Esophagus muscularis mucosa (tissue), 4 donors: ENCODE measurements around the gene RRBP1. TPM values are rescaled to one million over a fixed set of nuclear protein-coding genes. Genes with fewer than 3 reads are reported as not detected.

ENCODE experiments used
- DNase-seq: peaks from one replicate; pipeline ENCODE4 v3.0.0-alpha.2; 2017; ENCODE audit errors: extremely low spot score
- H3K27ac ChIP-seq, 4 donors: fragments of 200-600 bp; sonication (generic); replicated peaks in 1 of 4; 1 replicate in 3 of 4; 2 replicates in 1 of 4; pipeline ENCODE4 v1.5.1; 2016 to 2019; ENCODE audit warnings: mild to moderate bottlenecking in 1 of 4
- H3K27me3 ChIP-seq, 4 donors: fragments of 200-600 bp; sonication (generic); one replicate each; pipeline versions ENCODE4 v1.5.1 to v1.6.0; 2016 to 2019
- H3K36me3 ChIP-seq, 4 donors: fragments of 200-600 bp; sonication (generic); one replicate each; pipeline ENCODE4 v1.5.1; 2016 to 2019
- H3K4me1 ChIP-seq, 4 donors: fragments of 200-600 bp; sonication (generic); one replicate each; pipeline ENCODE4 v1.5.1; 2016 to 2019
- H3K4me3 ChIP-seq, 4 donors: fragments of 200-600 bp; sonication (generic); 1 replicate in 2 of 4; 2 replicates in 2 of 4; pipeline ENCODE4 v1.5.1; 2016 to 2019; ENCODE audit warnings: mild to moderate bottlenecking in 4 of 4, moderate library complexity in 1 of 4
- H3K9me3 ChIP-seq, 4 donors: fragments of 200-600 bp; sonication (generic); 1 replicate in 3 of 4; 2 replicates in 1 of 4; pipeline ENCODE4 v1.5.1; 2016 to 2019
- CTCF ChIP-seq, 3 experiments: fragments of 200-600 bp in 2 of 3; fragments of 450-650 bp in 1 of 3; sonication (generic) in 2 of 3; IDR thresholded peaks; one replicate each; pipeline ENCODE4 v1.5.1; 2017 to 2019; ENCODE audit warnings: antibody characterized with exemption in 3 of 3, mild to moderate bottlenecking in 2 of 3, moderate library complexity in 1 of 3
- EP300 ChIP-seq: sonication (generic); formaldehyde crosslinking; IDR thresholded peaks from one replicate; pipeline ENCODE4 v1.6.1; 2017; ENCODE audit warnings: antibody characterized with exemption
- POLR2A ChIP-seq: fragments of 450-650 bp; IDR thresholded peaks from one replicate; pipeline ENCODE4 v1.6.1; 2017; ENCODE audit warnings: antibody characterized with exemption, moderate library complexity, mild to moderate bottlenecking, low read depth
- POLR2AphosphoS5 ChIP-seq, 2 donors: sonication (generic); formaldehyde crosslinking; IDR thresholded peaks; one replicate each; pipeline ENCODE4 v1.6.1; 2017; ENCODE audit warnings: antibody characterized with exemption in 2 of 2
- WGBS: methylation state at CpG from one replicate; pipeline ENCODE4 v1.1.5; 2018; 5-methylcytosine and 5-hydroxymethylcytosine counted together
- intact Hi-C: fragments of 100-400 bp; cut with DNase I; formaldehyde crosslinking; loops from one replicate; pipeline ENCODE4 v1.15.1; 2023
- total RNA-seq, 4 donors: library from RNA; depleted of rRNA; stranded (reverse); fragments of >200 nt; gene quantifications; one replicate each; pipeline versions ENCODE4 v1.1.0 to v1.2.1, GENCODE V29; 2016

The RRBP1 gene
- total RNA-seq, 4 donors from 2014 or later = 61.5 to 86.6 (median 65.4) TPM

DNA sequence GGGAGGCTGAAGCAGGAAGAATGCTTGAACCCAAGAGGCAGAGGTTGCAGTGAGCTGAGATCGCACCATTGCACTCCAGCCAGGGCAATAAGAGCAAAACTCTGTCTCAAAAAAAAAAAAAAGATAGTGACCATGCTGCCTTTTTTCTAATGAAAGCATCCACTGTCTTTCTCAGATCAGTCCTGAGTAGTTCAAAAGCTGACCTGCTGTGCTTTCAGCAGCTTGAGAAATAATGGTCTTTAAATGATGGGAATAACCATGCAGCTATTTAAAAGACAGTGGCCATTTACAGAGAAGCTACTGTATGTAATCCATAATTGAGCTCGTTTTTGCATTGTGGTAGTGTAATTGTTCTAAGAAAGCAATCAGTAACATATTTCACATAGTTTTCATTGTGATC lies 76.0 kb downstream of the RRBP1 start:
- intact Hi-C loops = no loop called here
- H3K27ac ChIP-seq = peak overlapping the region; percentile 24 to 100 (median 48)

DNA sequence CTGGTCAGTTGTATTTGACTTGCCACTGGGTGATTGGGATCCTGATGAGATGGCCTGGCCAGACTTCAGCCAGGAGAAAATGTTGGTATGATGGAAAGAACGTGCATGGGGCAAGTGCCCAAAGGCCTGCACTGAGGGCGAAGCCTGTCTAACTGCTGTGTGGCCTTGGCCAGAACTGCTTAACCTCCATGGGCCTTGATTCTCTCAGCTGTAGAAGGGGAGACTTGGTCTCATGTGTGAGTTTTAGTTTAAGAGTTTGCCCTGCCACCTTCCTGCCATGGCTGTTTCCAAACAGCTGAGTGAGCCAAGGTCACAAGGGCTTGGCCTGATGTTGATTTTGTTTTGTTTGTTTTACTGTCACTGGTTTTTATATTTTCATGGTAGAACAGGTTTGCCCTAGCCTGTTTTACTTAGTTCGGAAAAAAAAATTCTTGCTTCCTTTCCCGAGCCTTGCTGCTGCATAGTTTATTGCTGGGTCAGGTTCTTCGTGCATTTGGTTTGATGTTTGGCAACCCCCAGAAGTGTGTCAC lies 76.8 kb downstream of the RRBP1 start:
- DNase-seq = no peak
- intact Hi-C loops = no loop called here
- TF ChIP-seq POLR2A (no peak), POLR2AphosphoS5 (IDR thresholded peaks at IDR 0.05) (peak in 1 of 2 donors; percentile 65), EP300 (no peak), CTCF (IDR thresholded peaks at IDR 0.05) (no peak)
- H3K36me3 ChIP-seq = peaks cover 30 to 94% (median 78%) of the 10 kb centered on the region in 4 donors
- no peaks in the 10 kb centered on the region for H3K9me3 ChIP-seq
- WGBS = 57% methylated on average over 5 of the region's 5 CpGs
- H3K27ac ChIP-seq = peak overlapping the region; percentile 24 to 100 (median 48)
- no peak overlapping the region for H3K4me3 ChIP-seq
- H3K27me3 ChIP-seq = no peaks in the 10 kb centered on the region
- peaks cover 33 to 100% (median 100%) of the 10 kb centered on the region in 4 donors for H3K4me1 ChIP-seq

More for the DNA sequence above, 76.0 kb downstream of the RRBP1 start:
- TF ChIP-seq EP300 (no peak), CTCF (IDR thresholded peaks at IDR 0.05) (no peak), POLR2A (no peak)
- H3K4me1 ChIP-seq = peaks cover 40 to 100% (median 100%) of the 10 kb centered on the region in 4 donors
- H3K27me3 ChIP-seq = no peaks in the 10 kb centered on the region
- no peaks in the 10 kb centered on the region for H3K9me3 ChIP-seq
- no peak for DNase-seq
- 44% methylated on average over 2 of the region's 2 CpGs for WGBS
- H3K36me3 ChIP-seq = peaks cover 28 to 95% (median 77%) of the 10 kb centered on the region in 4 donors
- H3K4me3 ChIP-seq = no peak overlapping the region

GRCh38 chr20:17602493-17602892 lies 79.5 kb downstream of the RRBP1 start:
- Histone ChIP-seq H3K4me1 (peaks cover 29 to 100% (median 97%) of the 10 kb centered on the region in 4 donors), H3K4me3 (no peak overlapping the region), H3K9me3 (no peaks in the 10 kb centered on the region), H3K36me3 (peaks cover 13 to 75% (median 57%) of the 10 kb centered on the region in 4 donors), H3K27me3 (no peaks in the 10 kb centered on the region), H3K27ac (peak overlapping the region; percentile 50 to 100 (median 62))
- 74% methylated on average over 4 of the region's 4 CpGs for WGBS
- TF ChIP-seq POLR2AphosphoS5 (IDR thresholded peaks at IDR 0.05) (peak in 1 of 2 donors; percentile 20), EP300 (no peak), CTCF (IDR thresholded peaks at IDR 0.05) (no peak), POLR2A (no peak)
- intact Hi-C loops = no loop called here
- DNase-seq = no peak

DNA sequence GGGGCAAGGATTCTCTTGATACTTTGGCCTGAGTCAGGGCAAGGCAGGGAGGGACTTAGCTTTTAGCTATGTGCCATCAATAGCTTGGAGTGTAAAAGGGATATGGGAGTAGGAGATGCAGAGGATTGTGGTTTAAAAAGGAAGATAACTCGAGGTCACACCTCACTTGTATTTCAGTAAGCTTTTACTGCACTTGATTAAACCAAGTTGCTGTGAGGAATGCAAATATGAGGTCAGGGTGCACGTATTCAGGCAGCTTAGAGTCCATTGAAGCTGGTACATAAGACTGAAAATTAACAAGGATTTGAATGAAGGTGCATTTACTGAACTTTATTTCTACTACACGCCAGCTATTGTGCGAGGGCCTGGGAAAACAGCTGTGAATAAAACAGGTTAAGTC lies 80.1 kb downstream of the RRBP1 start:
- Histone ChIP-seq H3K4me3 (no peak overlapping the region), H3K4me1 (peaks cover 30 to 100% (median 97%) of the 10 kb centered on the region in 4 donors), H3K27ac (peak overlapping the region; percentile 20 to 100 (median 58))

GRCh38 chr20:17598013-17598550 lies 84.0 kb downstream of the RRBP1 start:
- peaks cover 58 to 100% (median 97%) of the 10 kb centered on the region in 4 donors for H3K4me1 ChIP-seq
- DNase-seq = no peak
- intact Hi-C loops = no loop called here
- H3K27me3 ChIP-seq = no peaks in the 10 kb centered on the region
- peaks cover 6 to 32% (median 24%) of the 10 kb centered on the region in 4 donors for H3K36me3 ChIP-seq
- WGBS = 46% methylated on average over 1 of the region's 1 CpG
- no peak overlapping the region for H3K4me3 ChIP-seq
- TF ChIP-seq POLR2A (no peak), EP300 (no peak), CTCF (IDR thresholded peaks at IDR 0.05) (no peak), POLR2AphosphoS5 (IDR thresholded peaks at IDR 0.05) (no peak)
- H3K27ac ChIP-seq = peak overlapping the region in 3 of 4 donors; percentile 4 to 100 (median 32)
- no peaks in the 10 kb centered on the region for H3K9me3 ChIP-seq

More for the DNA sequence above, 80.1 kb downstream of the RRBP1 start:
- no peaks in the 10 kb centered on the region for H3K27me3 ChIP-seq
- intact Hi-C loops = no loop called here
- H3K36me3 ChIP-seq = peaks cover 8 to 70% (median 54%) of the 10 kb centered on the region in 4 donors
- no peaks in the 10 kb centered on the region for H3K9me3 ChIP-seq
- WGBS = 56% methylated on average over 4 of the region's 4 CpGs
- DNase-seq = no peak
- TF ChIP-seq POLR2A (no peak), POLR2AphosphoS5 (IDR thresholded peaks at IDR 0.05) (peak in 1 of 2 donors; percentile 16)
